ENCODE results near the gene KCNC3.

KCNC3 gene

DNA sequence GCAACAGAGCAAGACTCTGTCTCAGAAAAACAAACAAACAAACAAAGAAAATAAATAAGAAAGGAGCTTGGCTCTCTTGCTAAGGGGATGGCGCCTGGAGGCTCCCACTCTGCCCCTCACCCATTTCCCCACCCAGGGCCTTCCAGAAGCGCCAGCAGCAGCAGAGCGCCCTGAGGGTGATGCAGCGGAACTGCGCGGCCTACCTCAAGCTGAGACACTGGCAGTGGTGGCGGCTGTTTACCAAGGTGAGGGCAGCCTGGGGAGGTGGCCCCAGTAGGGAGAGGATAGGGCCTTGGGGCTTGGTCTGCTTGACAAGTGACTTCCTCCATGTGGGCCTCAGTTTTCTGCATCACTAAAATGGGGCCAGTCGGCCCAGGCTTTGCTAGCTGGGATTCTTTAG lies 66.0 kb downstream of the KCNC3 start:
- no peak for DNase-seq

More for the DNA sequence above, 66.0 kb downstream of the KCNC3 start:
- in situ Hi-C loops (cut with MboI; ENCODE audit: low pct_unique_long_range_greater_than_20kb, low sequenced_read_pairs) = no loop called here

All from KBM-7 (cell line).